ENCODE data around the gene ATG101. TPM values are rescaled to one million over a fixed set of nuclear protein-coding genes. Genes with fewer than 3 reads are reported as not detected.

ATG101 gene
- total and polyA plus RNA-seq, 4 donors: 22.1 to 64.3 (median 36.7) TPM

GRCh38 chr12:52037248-52037861, 32.4 kb upstream of the ATG101 start:
- ATAC-seq (ENCODE audit: insufficient read depth, low FRiP score) (no peak), DNase-seq (peak; percentile 78 to 83 (median 81))
- 1 to 2% methylated on average over 39 to 59 of the region's 59 CpGs for WGBS, 2 donors
- Histone ChIP-seq H3K9me3 (ENCODE audit: control insufficient read depth in 4 of 4, insufficient read depth in 3 of 4, low read length in 3 of 4) (no peaks in the 10 kb centered on the region), H3K27me3 (ENCODE audit: control insufficient read depth in 3 of 3, insufficient read depth in 3 of 3, low read length in 2 of 3) (no peaks in the 10 kb centered on the region), H3K36me3 (ENCODE audit: control insufficient read depth in 4 of 4, insufficient read depth in 4 of 4, low read length in 4 of 4) (no peaks in the 10 kb centered on the region), H3K9ac (ENCODE audit: insufficient read depth in 1 of 2, low read length in 2 of 2) (peak overlapping the region; percentile 61 to 76), H3K4me1 (ENCODE audit: control insufficient read depth in 5 of 5, insufficient read depth in 5 of 5, low read length in 5 of 5) (peaks cover 5 to 33% (median 13%) of the 10 kb centered on the region in 5 donors), H3K27ac (ENCODE audit: low read depth in 1 of 2, low read length in 1 of 2) (peak overlapping the region; percentile 71 to 92), H3K4me3 (peak overlapping the region; percentile 36)
- TF ChIP-seq CTCF (IDR thresholded peaks at IDR 0.05; ENCODE audit: control extremely low read depth, extremely low read depth): no peak

- peaks cover under 1 to 25% (median 19%) of the 10 kb centered on the region in 5 donors for H3K4me1 ChIP-seq (ENCODE audit: control insufficient read depth in 5 of 5, insufficient read depth in 5 of 5, low read length in 5 of 5)
- H3K9ac ChIP-seq (ENCODE audit: insufficient read depth in 1 of 2, low read length in 2 of 2): no peak overlapping the region
- no peak for TF ChIP-seq CTCF (IDR thresholded peaks at IDR 0.05; ENCODE audit: control extremely low read depth, extremely low read depth)
- H3K27me3 ChIP-seq (ENCODE audit: control insufficient read depth in 3 of 3, insufficient read depth in 3 of 3, low read length in 2 of 3): no peaks in the 10 kb centered on the region
- WGBS, 2 donors: 62 to 76% methylated on average over 6 of the region's 6 CpGs
- no peak for ATAC-seq (ENCODE audit: insufficient read depth, low FRiP score)
- H3K36me3 ChIP-seq (ENCODE audit: control insufficient read depth in 4 of 4, insufficient read depth in 4 of 4, low read length in 4 of 4): no peaks in the 10 kb centered on the region
- no peak for DNase-seq
- peak overlapping the region; percentile 12 for H3K4me3 ChIP-seq
- H3K9me3 ChIP-seq (ENCODE audit: control insufficient read depth in 4 of 4, insufficient read depth in 3 of 4, low read length in 3 of 4): no peaks in the 10 kb centered on the region
- peak overlapping the region; percentile 24 to 34 for H3K27ac ChIP-seq (ENCODE audit: low read depth in 1 of 2, low read length in 1 of 2)
Observed at GRCh38 chr12:52038447-52038846, 31.3 kb upstream of the ATG101 start.

GRCh38 chr12:52041035-52041434, 28.7 kb upstream of the ATG101 start:
- Histone ChIP-seq H3K4me1 (ENCODE audit: control insufficient read depth in 5 of 5, insufficient read depth in 5 of 5, low read length in 5 of 5) (peaks cover 0 to 33% (median 21%) of the 10 kb centered on the region in 5 donors), H3K27me3 (ENCODE audit: control insufficient read depth in 3 of 3, insufficient read depth in 3 of 3, low read length in 2 of 3) (no peaks in the 10 kb centered on the region), H3K4me3 (no peak overlapping the region), H3K9ac (ENCODE audit: insufficient read depth in 1 of 2, low read length in 2 of 2) (no peak overlapping the region), H3K36me3 (ENCODE audit: control insufficient read depth in 4 of 4, insufficient read depth in 4 of 4, low read length in 4 of 4) (no peaks in the 10 kb centered on the region), H3K9me3 (ENCODE audit: control insufficient read depth in 4 of 4, insufficient read depth in 3 of 4, low read length in 3 of 4) (no peaks in the 10 kb centered on the region), H3K27ac (ENCODE audit: low read depth in 1 of 2, low read length in 1 of 2) (no peak overlapping the region)
- ATAC-seq (ENCODE audit: insufficient read depth, low FRiP score) (no peak), DNase-seq (no peak)
- TF ChIP-seq CTCF (IDR thresholded peaks at IDR 0.05; ENCODE audit: control extremely low read depth, extremely low read depth): no peak
- 89 to 90% methylated on average over 3 of the region's 3 CpGs for WGBS, 2 donors
